Measurements from ENCODE around the gene EFCAB12. TPM values are rescaled to one million over a fixed set of nuclear protein-coding genes. Genes with fewer than 3 reads are reported as not detected.

Gene EFCAB12
- total and polyA plus RNA-seq, 2 of the 8 experiments (the other 6 are each of a cell fraction or from before 2014, with no cell fraction given), result 0.60 to 0.99 TPM

DNA sequence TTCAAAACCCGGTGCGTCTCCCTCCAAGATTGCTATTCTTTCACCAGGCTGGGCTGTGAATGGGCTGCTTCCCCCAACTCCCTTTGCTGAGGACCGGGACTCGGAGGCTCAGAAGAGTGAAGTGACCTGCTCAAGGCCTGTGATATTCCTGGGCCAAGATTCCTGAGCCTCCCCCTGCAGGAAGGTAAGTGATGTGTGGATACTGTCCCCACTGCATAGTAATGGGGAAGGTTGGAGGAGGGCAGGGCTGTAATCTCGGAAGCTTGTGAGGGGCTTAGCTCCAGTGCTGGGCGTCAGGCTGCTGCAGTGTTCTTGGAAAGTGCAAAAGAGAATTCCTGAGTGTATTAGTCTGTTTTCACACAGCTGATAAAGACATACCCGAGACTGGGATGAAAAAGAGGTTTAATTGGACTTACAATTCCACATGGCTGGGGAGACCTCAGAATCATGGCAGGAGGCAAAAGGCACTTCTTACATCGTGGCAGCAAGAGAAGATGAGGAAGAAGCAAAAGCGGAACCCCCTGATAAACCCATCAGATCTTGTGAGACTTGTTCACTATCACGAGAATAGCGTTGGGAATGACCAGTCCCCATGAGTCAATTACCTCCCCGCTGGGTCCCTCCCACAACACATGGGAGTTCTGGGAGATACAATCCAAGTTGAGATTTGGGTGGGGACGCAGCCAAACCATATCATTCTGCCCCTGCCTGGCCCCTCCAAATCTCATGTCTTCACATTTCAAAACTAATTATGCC, 67.6 kb downstream of the EFCAB12 start:
- H3K27ac ChIP-seq (ENCODE audit: low read depth, low read length), result no peak overlapping the region
- FAIRE-seq, result no peak

More for the DNA sequence above, 67.6 kb downstream of the EFCAB12 start:
- Histone ChIP-seq H3K36me3 (ENCODE audit: control insufficient read depth in 2 of 4, insufficient read depth in 4 of 4, low read length in 3 of 4) (no peaks in the 10 kb centered on the region), H4K91ac (replicated peaks; ENCODE audit: insufficient read length, low read length) (no peak overlapping the region), H3K4ac (replicated peaks; ENCODE audit: insufficient read length, low read depth, low read length) (no peak overlapping the region), H2AFZ (ENCODE audit: low read length) (no peak overlapping the region), H3K9me3 (ENCODE audit: insufficient read depth in 2 of 2, low read depth in 1 of 2, low read length in 1 of 2) (peaks cover 3 to 8% of the 10 kb centered on the region in 2 experiments; a peak in 1 of 4 replicates), H3K27me3 (replicated peaks in 1 of 4; ENCODE audit: control insufficient read depth in 3 of 4, extremely low read depth in 1 of 4, insufficient read depth in 3 of 4, low read length in 3 of 4) (no peaks in the 10 kb centered on the region), H3K23me2 (ENCODE audit: low read depth, low read length) (no peaks in the 10 kb centered on the region), H2BK120ac (replicated peaks; ENCODE audit: low read depth, low read length) (no peak overlapping the region), H3K79me1 (ENCODE audit: low read depth, low read length) (no peaks in the 10 kb centered on the region), H3K18ac (ENCODE audit: extremely low read depth, low read length) (no peak overlapping the region), H3K9ac (replicated peaks in 1 of 4; ENCODE audit: extremely low read depth in 1 of 4, low read depth in 3 of 4, low read length in 3 of 4) (no peak overlapping the region), H2BK20ac (ENCODE audit: low read length) (no peak overlapping the region), H2BK12ac (ENCODE audit: low read depth, low read length) (no peak overlapping the region), H2BK5ac (ENCODE audit: low read depth, low read length) (no peak overlapping the region), H4K5ac (ENCODE audit: insufficient read length, low read depth, low read length) (no peak overlapping the region), H3K23ac (ENCODE audit: insufficient read length) (no peak overlapping the region), H4K8ac (ENCODE audit: extremely low read depth, insufficient read depth, low read length) (no peak overlapping the region), H4K20me1 (replicated peaks in 1 of 2; ENCODE audit: control insufficient read depth in 1 of 2, insufficient read depth in 2 of 2, low read length in 2 of 2) (no peaks in the 10 kb centered on the region), H3K79me2 (ENCODE audit: control insufficient read depth in 1 of 2, insufficient read depth in 2 of 2, low read length in 2 of 2) (no peaks in the 10 kb centered on the region), H3K4me3 (ENCODE audit: extremely low read depth in 1 of 4, insufficient read depth in 2 of 4, low read depth in 3 of 4, low read length in 4 of 4) (no peak overlapping the region), H3K4me1 (replicated peaks in 1 of 4; ENCODE audit: control insufficient read depth in 3 of 4, insufficient read depth in 4 of 4, low read length in 3 of 4) (peaks cover 0 to 5% (median 2%) of the 10 kb centered on the region in 4 experiments; a peak in 1 of 7 replicates), H2AK5ac (ENCODE audit: low read depth, low read length) (no peak overlapping the region), H3K56ac (replicated peaks; ENCODE audit: insufficient read length, low read depth, low read length) (no peak overlapping the region), H3K14ac (ENCODE audit: insufficient read length) (no peak overlapping the region), H2BK15ac (ENCODE audit: low read length) (no peak overlapping the region), H3K4me2 (ENCODE audit: insufficient read depth in 1 of 2, low read depth in 2 of 2, low read length in 2 of 2) (no peak overlapping the region)
- 90% methylated on average over 13 of the region's 13 CpGs; no CpG with 5 or more reads in 1 of the 2 experiments for WGBS, 2 experiments (ENCODE audit: extremely low coverage in 1 of 2, insufficient coverage in 1 of 2, insufficient read length in 1 of 2, insufficient replicate concordance in 2 of 2, low coverage in 1 of 2, low lambda C conversion rate in 2 of 2, missing lambda C conversion rate in 1 of 2)
- ChIA-PET POLR2A (ENCODE audit: partially characterized antibody) (interaction anchor here (4.4 kb wide), 1 partner anchor 45 kb away, joined by 22 read pairs; a partner anchor contains a TSS), CTCF (ENCODE audit: partially characterized antibody) (interaction anchor here (0.5 to 2.4 kb wide), 4 partner anchors 10 to 401 kb away, joined by 3 to 18 read pairs (median 4); no protein-coding TSS in a partner anchor)
- TF ChIP-seq, protein P1, sequence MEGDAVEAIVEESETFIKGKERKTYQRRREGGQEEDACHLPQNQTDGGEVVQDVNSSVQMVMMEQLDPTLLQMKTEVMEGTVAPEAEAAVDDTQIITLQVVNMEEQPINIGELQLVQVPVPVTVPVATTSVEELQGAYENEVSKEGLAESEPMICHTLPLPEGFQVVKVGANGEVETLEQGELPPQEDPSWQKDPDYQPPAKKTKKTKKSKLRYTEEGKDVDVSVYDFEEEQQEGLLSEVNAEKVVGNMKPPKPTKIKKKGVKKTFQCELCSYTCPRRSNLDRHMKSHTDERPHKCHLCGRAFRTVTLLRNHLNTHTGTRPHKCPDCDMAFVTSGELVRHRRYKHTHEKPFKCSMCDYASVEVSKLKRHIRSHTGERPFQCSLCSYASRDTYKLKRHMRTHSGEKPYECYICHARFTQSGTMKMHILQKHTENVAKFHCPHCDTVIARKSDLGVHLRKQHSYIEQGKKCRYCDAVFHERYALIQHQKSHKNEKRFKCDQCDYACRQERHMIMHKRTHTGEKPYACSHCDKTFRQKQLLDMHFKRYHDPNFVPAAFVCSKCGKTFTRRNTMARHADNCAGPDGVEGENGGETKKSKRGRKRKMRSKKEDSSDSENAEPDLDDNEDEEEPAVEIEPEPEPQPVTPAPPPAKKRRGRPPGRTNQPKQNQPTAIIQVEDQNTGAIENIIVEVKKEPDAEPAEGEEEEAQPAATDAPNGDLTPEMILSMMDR (IDR thresholded peaks at IDR 0.05; ENCODE audit: control extremely low read depth in 1 of 3, insufficient read depth in 1 of 3, low read depth in 1 of 3, low read length in 3 of 3), result peak in 1 of 3 experiments; percentile 27; a peak in 1 of 4 replicates
- TF ChIP-seq PHF8 (conservative IDR thresholded peaks at IDR 0.05; ENCODE audit: low read depth, low read length) (no peak), CHD2 (IDR thresholded peaks at IDR 0.05; ENCODE audit: low read length) (no peak)
- DNase-seq (ENCODE audit: low read depth in 1 of 2, low spot score in 2 of 2), result no peak

Data from H1 (cell line).